ENCODE measurements around the gene COG6.

DNA sequence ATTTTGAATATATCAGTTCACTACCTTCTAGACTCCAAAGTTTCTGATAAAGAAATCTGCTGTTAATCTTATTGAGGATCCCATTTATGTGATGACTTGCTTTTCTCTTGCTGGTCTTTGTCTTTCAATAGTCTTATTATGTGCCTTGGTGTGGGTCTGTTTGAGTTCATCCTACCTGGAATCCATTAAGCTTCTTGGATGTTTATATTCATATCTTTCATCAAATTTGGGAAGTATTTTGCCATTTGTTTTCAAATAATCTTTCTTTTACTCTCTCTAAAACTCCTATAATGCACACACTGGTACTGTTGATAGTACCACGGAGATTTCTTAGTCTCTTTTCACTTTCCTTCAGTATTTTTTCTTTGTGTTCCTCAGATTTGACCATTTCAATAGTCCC is 24.2 kb upstream of the COG6 start:
- no peak for TF ChIP-seq EZH2 (IDR thresholded peaks at IDR 0.05; ENCODE audit: insufficient read depth, low read length)
- TF ChIP-seq, protein P1, sequence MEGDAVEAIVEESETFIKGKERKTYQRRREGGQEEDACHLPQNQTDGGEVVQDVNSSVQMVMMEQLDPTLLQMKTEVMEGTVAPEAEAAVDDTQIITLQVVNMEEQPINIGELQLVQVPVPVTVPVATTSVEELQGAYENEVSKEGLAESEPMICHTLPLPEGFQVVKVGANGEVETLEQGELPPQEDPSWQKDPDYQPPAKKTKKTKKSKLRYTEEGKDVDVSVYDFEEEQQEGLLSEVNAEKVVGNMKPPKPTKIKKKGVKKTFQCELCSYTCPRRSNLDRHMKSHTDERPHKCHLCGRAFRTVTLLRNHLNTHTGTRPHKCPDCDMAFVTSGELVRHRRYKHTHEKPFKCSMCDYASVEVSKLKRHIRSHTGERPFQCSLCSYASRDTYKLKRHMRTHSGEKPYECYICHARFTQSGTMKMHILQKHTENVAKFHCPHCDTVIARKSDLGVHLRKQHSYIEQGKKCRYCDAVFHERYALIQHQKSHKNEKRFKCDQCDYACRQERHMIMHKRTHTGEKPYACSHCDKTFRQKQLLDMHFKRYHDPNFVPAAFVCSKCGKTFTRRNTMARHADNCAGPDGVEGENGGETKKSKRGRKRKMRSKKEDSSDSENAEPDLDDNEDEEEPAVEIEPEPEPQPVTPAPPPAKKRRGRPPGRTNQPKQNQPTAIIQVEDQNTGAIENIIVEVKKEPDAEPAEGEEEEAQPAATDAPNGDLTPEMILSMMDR (IDR thresholded peaks at IDR 0.05; ENCODE audit: insufficient read depth, low read depth, low read length) = no peak

Data from astrocyte (in vitro differentiated cells and primary cell).